Mesothelial cell of epicardium (in vitro differentiated cells): ENCODE measurements around the gene TNIP1. TPM values are rescaled to one million over a fixed set of nuclear protein-coding genes. Genes with fewer than 3 reads are reported as not detected.

Experiments used
- DNase-seq, 2 experiments: peaks; one replicate each; pipeline ENCODE4 v3.0.0; 2021; ENCODE audit warnings: low spot score in 2 of 2; ENCODE audit not compliant: unreplicated experiment in 2 of 2
- H3K27ac Mint-ChIP-seq: 2 replicates; pipeline ENCODE4 v1.8.0; 2021; ENCODE audit warnings: mixed read lengths
- H3K27me3 Mint-ChIP-seq: 2 replicates; pipeline ENCODE4 v1.8.0; 2021; ENCODE audit warnings: low read depth, mixed read lengths
- H3K36me3 Mint-ChIP-seq: 2 replicates; pipeline ENCODE4 v1.8.0; 2021; ENCODE audit warnings: mixed read lengths
- H3K4me1 Mint-ChIP-seq: 2 replicates; pipeline ENCODE4 v1.8.0; 2021; ENCODE audit warnings: mixed read lengths
- H3K4me3 Mint-ChIP-seq: 2 replicates; pipeline ENCODE4 v1.8.0; 2021; ENCODE audit warnings: mild to moderate bottlenecking, moderate library complexity, mixed read lengths
- H3K9me3 Mint-ChIP-seq: 2 replicates; pipeline ENCODE4 v1.8.0; 2021; ENCODE audit warnings: mixed read lengths
- total RNA-seq: library from RNA; stranded (reverse); gene quantifications from 3 replicates; pipeline ENCODE4 v1.2.1, GENCODE V29; 2021
- TF ChIP-seq, protein P1 (sequence below): fragments of 200-600 bp; sonication (generic); IDR thresholded peaks from one replicate; pipeline ENCODE4 v1.5.0; 2021; ENCODE audit warnings: antibody characterized with exemption; ENCODE audit not compliant: unreplicated experiment

Gene TNIP1
- total RNA-seq, 1 donor from 2014 or later = 81.8 TPM

DNA sequence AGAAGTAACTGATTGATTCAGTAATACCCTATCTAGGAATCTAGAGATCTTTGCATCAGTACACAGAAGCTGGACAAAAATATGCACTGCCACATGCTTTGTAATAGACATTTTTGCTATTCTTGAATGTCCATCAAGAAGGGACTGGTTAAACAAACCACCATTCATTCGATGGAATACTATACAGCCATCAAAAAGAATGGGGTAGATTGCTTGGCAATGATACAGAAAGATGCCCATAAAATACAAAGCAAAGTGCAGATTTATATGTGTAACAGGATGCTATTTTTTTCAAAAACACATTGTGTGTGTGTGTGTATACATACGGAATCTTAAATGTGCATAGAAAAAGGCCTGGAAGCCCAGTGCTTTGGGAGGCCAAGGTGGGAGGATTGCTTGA lies 7.6 kb downstream of the TNIP1 start:
- Mint-ChIP-seq H3K36me3 (peaks cover 3% of the 10 kb centered on the region), H3K27ac (no peak overlapping the region), H3K4me1 (peaks cover 1% of the 10 kb centered on the region), H3K27me3 (no peaks in the 10 kb centered on the region), H3K4me3 (no peak overlapping the region), H3K9me3 (peaks cover 3% of the 10 kb centered on the region)
- TF ChIP-seq, protein P1, sequence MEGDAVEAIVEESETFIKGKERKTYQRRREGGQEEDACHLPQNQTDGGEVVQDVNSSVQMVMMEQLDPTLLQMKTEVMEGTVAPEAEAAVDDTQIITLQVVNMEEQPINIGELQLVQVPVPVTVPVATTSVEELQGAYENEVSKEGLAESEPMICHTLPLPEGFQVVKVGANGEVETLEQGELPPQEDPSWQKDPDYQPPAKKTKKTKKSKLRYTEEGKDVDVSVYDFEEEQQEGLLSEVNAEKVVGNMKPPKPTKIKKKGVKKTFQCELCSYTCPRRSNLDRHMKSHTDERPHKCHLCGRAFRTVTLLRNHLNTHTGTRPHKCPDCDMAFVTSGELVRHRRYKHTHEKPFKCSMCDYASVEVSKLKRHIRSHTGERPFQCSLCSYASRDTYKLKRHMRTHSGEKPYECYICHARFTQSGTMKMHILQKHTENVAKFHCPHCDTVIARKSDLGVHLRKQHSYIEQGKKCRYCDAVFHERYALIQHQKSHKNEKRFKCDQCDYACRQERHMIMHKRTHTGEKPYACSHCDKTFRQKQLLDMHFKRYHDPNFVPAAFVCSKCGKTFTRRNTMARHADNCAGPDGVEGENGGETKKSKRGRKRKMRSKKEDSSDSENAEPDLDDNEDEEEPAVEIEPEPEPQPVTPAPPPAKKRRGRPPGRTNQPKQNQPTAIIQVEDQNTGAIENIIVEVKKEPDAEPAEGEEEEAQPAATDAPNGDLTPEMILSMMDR = no peak
- no peak for DNase-seq

DNA sequence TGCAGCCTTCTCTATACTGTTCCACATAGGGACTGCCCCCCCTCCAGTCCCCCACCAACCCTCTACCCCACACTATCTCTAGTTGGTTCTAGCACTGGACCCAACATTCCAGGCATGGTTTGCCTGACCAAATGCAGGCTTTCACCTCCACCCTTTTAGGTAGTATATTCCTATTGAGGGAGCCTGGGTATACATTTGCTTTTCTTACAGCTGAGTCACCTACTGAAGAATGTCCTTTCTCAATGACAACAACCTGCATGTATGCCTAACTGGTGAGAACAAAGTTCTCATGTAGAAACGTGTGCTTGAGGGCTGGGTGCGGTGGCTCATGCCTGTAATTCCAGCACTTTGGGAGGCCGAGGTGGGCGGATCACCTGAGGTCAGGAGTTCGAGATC lies 8.2 kb downstream of the TNIP1 start:
- no peaks in the 10 kb centered on the region for H3K36me3 Mint-ChIP-seq

GRCh38 chr5:151071848-151072629 lies 8.8 kb downstream of the TNIP1 start:
- Mint-ChIP-seq H3K36me3 (no peaks in the 10 kb centered on the region), H3K27me3 (no peaks in the 10 kb centered on the region), H3K9me3 (peaks cover 3% of the 10 kb centered on the region), H3K4me3 (no peak overlapping the region), H3K4me1 (no peaks in the 10 kb centered on the region), H3K27ac (no peak overlapping the region)
- TF ChIP-seq, protein P1 = no peak
- DNase-seq = no peak

More for the DNA sequence above, 8.2 kb downstream of the TNIP1 start:
- peaks cover 3% of the 10 kb centered on the region for H3K9me3 Mint-ChIP-seq
- H3K27ac Mint-ChIP-seq = no peak overlapping the region
- no peak overlapping the region for H3K4me3 Mint-ChIP-seq
- H3K27me3 Mint-ChIP-seq = no peaks in the 10 kb centered on the region
- no peaks in the 10 kb centered on the region for H3K4me1 Mint-ChIP-seq
- TF ChIP-seq, protein P1 = no peak
- DNase-seq = no peak

GRCh38 chr5:151071021-151071420 lies 9.8 kb downstream of the TNIP1 start:
- H3K4me1 Mint-ChIP-seq = no peaks in the 10 kb centered on the region

DNA sequence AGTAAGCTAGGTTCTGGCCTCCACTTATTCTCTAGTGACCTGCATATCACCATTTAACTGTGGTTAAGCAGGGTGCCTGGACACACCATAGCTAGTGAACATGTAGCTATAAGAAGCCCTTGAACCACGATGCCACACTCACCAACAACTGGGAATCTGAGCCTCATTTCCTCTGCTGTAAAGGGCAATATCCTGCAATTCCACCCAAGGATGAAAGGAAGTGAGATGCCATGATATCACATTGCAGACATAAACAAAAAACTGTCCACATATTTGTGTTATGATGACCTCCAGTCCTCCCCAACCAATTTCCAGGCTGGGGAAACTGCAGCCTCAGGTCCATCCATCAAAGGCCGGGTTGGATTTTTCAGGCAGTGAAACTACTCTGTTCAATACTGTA lies 10.4 kb downstream of the TNIP1 start:
- Mint-ChIP-seq H3K9me3 (peaks cover 3% of the 10 kb centered on the region), H3K4me3 (no peak overlapping the region), H3K4me1 (no peaks in the 10 kb centered on the region), H3K36me3 (no peaks in the 10 kb centered on the region), H3K27me3 (no peaks in the 10 kb centered on the region), H3K27ac (no peak overlapping the region)
- no peak for DNase-seq
- TF ChIP-seq, protein P1 = no peak

More at GRCh38 chr5:151071021-151071420, 9.8 kb downstream of the TNIP1 start:
- no peak for DNase-seq
- Mint-ChIP-seq H3K36me3 (no peaks in the 10 kb centered on the region), H3K27me3 (no peaks in the 10 kb centered on the region), H3K4me3 (no peak overlapping the region), H3K27ac (no peak overlapping the region), H3K9me3 (peaks cover 3% of the 10 kb centered on the region)
- TF ChIP-seq, protein P1 = no peak
